Vagina (tissue), 2 donors: Measurements from ENCODE around the gene PCBP4. TPM values are rescaled to one million over a fixed set of nuclear protein-coding genes. Genes with fewer than 3 reads are reported as not detected.

Experiments
- DNase-seq, 2 donors: peaks; one replicate each; pipeline ENCODE4 v3.0.0-alpha.2; 2017; ENCODE audit errors: extremely low spot score in 2 of 2
- H3K27ac ChIP-seq: fragments of 200-600 bp; sonication (generic); one replicate; pipeline ENCODE4 v1.5.1; 2019
- H3K27me3 ChIP-seq: fragments of 200-600 bp; sonication (generic); one replicate; pipeline ENCODE4 v1.5.1; 2019
- H3K36me3 ChIP-seq, 2 donors: fragments of 200-600 bp; sonication (generic); one replicate each; pipeline ENCODE4 v1.5.1; 2017 to 2019
- H3K4me1 ChIP-seq: fragments of 200-600 bp; sonication (generic); one replicate; pipeline ENCODE4 v1.5.1; 2019
- H3K4me3 ChIP-seq, 2 donors: fragments of 200-600 bp; sonication (generic); 1 replicate in 1 of 2; 2 replicates in 1 of 2; pipeline ENCODE4 v1.5.1; 2016 to 2019
- H3K9me3 ChIP-seq: fragments of 200-600 bp; sonication (generic); one replicate; pipeline ENCODE4 v1.5.1; 2019
- CTCF ChIP-seq, 3 experiments: fragments of 450-650 bp in 2 of 3; fragments of 200-600 bp in 1 of 3; sonication (generic) in 1 of 3; IDR thresholded peaks; one replicate each; pipeline ENCODE4 v1.5.1; 2017 to 2019; ENCODE audit warnings: antibody characterized with exemption in 3 of 3, mild to moderate bottlenecking in 2 of 3, moderate library complexity in 2 of 3
- POLR2A ChIP-seq, 2 donors: fragments of 450-650 bp; IDR thresholded peaks; one replicate each; pipeline ENCODE4 v1.6.1; 2017; ENCODE audit warnings: antibody characterized with exemption in 2 of 2, mild to moderate bottlenecking in 2 of 2, moderate library complexity in 2 of 2
- POLR2AphosphoS5 ChIP-seq, 2 donors: sonication (generic); formaldehyde crosslinking; IDR thresholded peaks; one replicate each; pipeline ENCODE4 v1.9.0; 2017; ENCODE audit warnings: antibody characterized with exemption in 2 of 2, mild to moderate bottlenecking in 2 of 2, low read depth in 1 of 2; ENCODE audit not compliant: insufficient read depth in 1 of 2
- intact Hi-C: fragments of 100-400 bp; cut with DNase I; formaldehyde crosslinking; loops from one replicate; pipeline ENCODE4 v1.15.1; 2023
- total RNA-seq: library from RNA; depleted of rRNA; stranded (reverse); fragments of >200 nt; gene quantifications from one replicate; pipeline ENCODE4 v1.2.3, GENCODE V29; 2016

Gene PCBP4
- total RNA-seq, 1 donor from 2014 or later: 36.6 TPM

GRCh38 chr3:51984269-51984647 is 17.0 kb upstream of the PCBP4 start:
- Histone ChIP-seq H3K4me3 (no peak overlapping the region), H3K36me3 (no peaks in the 10 kb centered on the region), H3K9me3 (no peaks in the 10 kb centered on the region), H3K4me1 (peaks cover 28% of the 10 kb centered on the region), H3K27ac (peak overlapping the region; percentile 91), H3K27me3 (no peaks in the 10 kb centered on the region)
- intact Hi-C loops: no loop called here
- DNase-seq: no peak
- no peak for TF ChIP-seq POLR2AphosphoS5 (IDR thresholded peaks at IDR 0.05; ENCODE audit: insufficient read depth in 1 of 2, low read depth in 1 of 2)
- TF ChIP-seq CTCF (IDR thresholded peaks at IDR 0.05): no peak
- no peak for TF ChIP-seq POLR2A (IDR thresholded peaks at IDR 0.05)

GRCh38 chr3:51983578-51984268 is 16.5 kb upstream of the PCBP4 start:
- H3K4me3 ChIP-seq: peak overlapping the region; percentile 53 to 60
- intact Hi-C loops: no loop called here
- TF ChIP-seq CTCF (IDR thresholded peaks at IDR 0.05): no peak
- no peak for TF ChIP-seq POLR2A (IDR thresholded peaks at IDR 0.05)
- TF ChIP-seq POLR2AphosphoS5 (IDR thresholded peaks at IDR 0.05; ENCODE audit: insufficient read depth in 1 of 2, low read depth in 1 of 2): no peak
- H3K27me3 ChIP-seq: no peaks in the 10 kb centered on the region
- H3K4me1 ChIP-seq: peaks cover 28% of the 10 kb centered on the region
- H3K9me3 ChIP-seq: no peaks in the 10 kb centered on the region
- no peak for DNase-seq
- H3K36me3 ChIP-seq: no peaks in the 10 kb centered on the region
- H3K27ac ChIP-seq: peak overlapping the region; percentile 91

GRCh38 chr3:51982838-51983577 is 15.8 kb upstream of the PCBP4 start, which contains the start of gene ACY1:
ACY1 (plus strand) TSS chr3:51983535; CDS start chr3:51984065, 530 bp downstream.
- Histone ChIP-seq H3K27ac (peak within 1 kb of the TSS; percentile 91), H3K9me3 (no peaks in the 10 kb centered on the region), H3K27me3 (no peaks in the 10 kb centered on the region), H3K4me1 (peaks cover 28% of the 10 kb centered on the region), H3K4me3 (peak within 1 kb of the TSS; percentile 53 to 60), H3K36me3 (no peaks in the 10 kb centered on the region)
- DNase-seq: no peak
- intact Hi-C loops: no loop called here
- TF ChIP-seq POLR2A (IDR thresholded peaks at IDR 0.05) (peak in 1 of 2 donors; percentile 38), POLR2AphosphoS5 (IDR thresholded peaks at IDR 0.05; ENCODE audit: insufficient read depth in 1 of 2, low read depth in 1 of 2) (peak in 1 of 2 donors; percentile 79), CTCF (IDR thresholded peaks at IDR 0.05) (no peak)

- no peak for TF ChIP-seq POLR2AphosphoS5 (IDR thresholded peaks at IDR 0.05; ENCODE audit: insufficient read depth in 1 of 2, low read depth in 1 of 2)
- TF ChIP-seq CTCF (IDR thresholded peaks at IDR 0.05): peak in 1 of 3 experiments; percentile 21
- H3K36me3 ChIP-seq: no peaks in the 10 kb centered on the region
- H3K9me3 ChIP-seq: no peaks in the 10 kb centered on the region
- peak overlapping the region; percentile 53 to 60 for H3K4me3 ChIP-seq
- H3K4me1 ChIP-seq: peaks cover 28% of the 10 kb centered on the region
- no peak for DNase-seq
- H3K27me3 ChIP-seq: no peaks in the 10 kb centered on the region
- H3K27ac ChIP-seq: peak overlapping the region; percentile 91
- intact Hi-C loops: no loop called here
These were observed 15.1 kb upstream of the PCBP4 start for GRCh38 chr3:51982352-51982837.
